Muscle of leg (tissue), 11 donors: ENCODE measurements around the gene PLXNB1. TPM values are rescaled to one million over a fixed set of nuclear protein-coding genes. Genes with fewer than 3 reads are reported as not detected.

Experiments used
- DNase-seq: peaks from one replicate; pipeline ENCODE4 v3.0.0; 2013
- H3K27ac ChIP-seq: one replicate; pipeline ENCODE4 v1.5.1; 2013; ENCODE audit warnings: mild to moderate bottlenecking, low read length, control low read depth
- H3K27me3 ChIP-seq: one replicate; pipeline ENCODE4 v1.6.1; 2013; ENCODE audit warnings: low read length; ENCODE audit not compliant: control insufficient read depth, insufficient read depth
- H3K36me3 ChIP-seq: one replicate; pipeline ENCODE4 v1.6.1; 2013; ENCODE audit warnings: low read length; ENCODE audit not compliant: control insufficient read depth, insufficient read depth
- H3K4me1 ChIP-seq: one replicate; pipeline ENCODE4 v1.6.1; 2013; ENCODE audit warnings: low read length; ENCODE audit not compliant: control insufficient read depth, insufficient read depth
- H3K4me3 ChIP-seq: one replicate; pipeline ENCODE4 v1.5.1; 2013; ENCODE audit warnings: low read length, control low read depth
- H3K9me3 ChIP-seq: replicated peaks from 2 replicates; pipeline ENCODE4 v1.6.1; 2013; ENCODE audit warnings: low read depth, low read length; ENCODE audit not compliant: control insufficient read depth
- WGBS: methylation state at CpG from one replicate; pipeline ENCODE4 v1.1.5; 2013; ENCODE audit warnings: missing lambda C conversion rate; ENCODE audit not compliant: insufficient coverage; 5-methylcytosine and 5-hydroxymethylcytosine counted together
- polyA plus RNA-seq, 8 donors: library from polyadenylated mRNA; unstranded; fragments of 120-200 nt; gene quantifications; one replicate each; pipeline versions ENCODE4 v1.2.1 to v1.2.3, GENCODE V29; 2013; ENCODE audit warnings: inconsistent platforms in 1 of 8, low replicate concordance in 1 of 8; ENCODE audit not compliant: insufficient read length in 8 of 8, insufficient read depth in 1 of 8
- total RNA-seq: library from RNA; stranded (reverse); fragments of 120-200 nt; gene quantifications from one replicate; pipeline ENCODE4 v1.2.4, GENCODE V29; 2013

Gene PLXNB1
- total and polyA plus RNA-seq, 9 donors, result 11.1 to 33.4 (median 19.0) TPM

DNA sequence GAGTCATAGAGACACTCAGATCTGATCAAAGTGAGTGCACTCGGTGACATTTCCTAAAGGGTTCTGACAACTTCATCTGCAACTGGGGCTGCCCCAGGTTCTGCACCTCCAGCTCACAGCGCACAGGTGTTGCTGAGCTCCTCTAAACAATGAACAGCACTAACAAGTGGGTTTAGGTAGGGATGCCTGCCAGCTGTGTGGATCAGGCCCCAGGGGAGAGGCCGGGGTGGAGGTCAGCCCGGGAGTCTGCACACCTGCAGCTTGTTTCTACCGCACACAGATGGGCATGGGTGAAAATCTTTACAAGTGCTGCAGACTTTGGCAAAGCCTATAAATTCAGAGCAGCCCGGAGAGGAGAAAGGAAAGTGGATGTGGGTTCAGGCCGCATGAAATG, 57.5 kb downstream of the PLXNB1 start:
- Histone ChIP-seq H3K4me1 (peaks cover under 1% of the 10 kb centered on the region), H3K4me3 (no peak overlapping the region), H3K27ac (no peak overlapping the region), H3K9me3 (no peaks in the 10 kb centered on the region), H3K36me3 (no peaks in the 10 kb centered on the region), H3K27me3 (no peaks in the 10 kb centered on the region)
- WGBS, result 38% methylated on average over 6 of the region's 7 CpGs
- DNase-seq, result no peak

GRCh38 chr3:48371651-48372376, 58.1 kb downstream of the PLXNB1 start, which contains the start of gene FBXW12:
TSS of gene FBXW12 (plus strand) at chr3:48372219. CDS start at chr3:48372768, 549 bp downstream.
- Histone ChIP-seq H3K27me3 (no peaks in the 10 kb centered on the region), H3K27ac (no peak within 1 kb of the TSS), H3K9me3 (no peaks in the 10 kb centered on the region), H3K4me1 (peaks cover 4% of the 10 kb centered on the region), H3K36me3 (no peaks in the 10 kb centered on the region), H3K4me3 (no peak within 1 kb of the TSS)
- WGBS, result 68% methylated on average over 4 of the region's 11 CpGs
- DNase-seq, result no peak

DNA sequence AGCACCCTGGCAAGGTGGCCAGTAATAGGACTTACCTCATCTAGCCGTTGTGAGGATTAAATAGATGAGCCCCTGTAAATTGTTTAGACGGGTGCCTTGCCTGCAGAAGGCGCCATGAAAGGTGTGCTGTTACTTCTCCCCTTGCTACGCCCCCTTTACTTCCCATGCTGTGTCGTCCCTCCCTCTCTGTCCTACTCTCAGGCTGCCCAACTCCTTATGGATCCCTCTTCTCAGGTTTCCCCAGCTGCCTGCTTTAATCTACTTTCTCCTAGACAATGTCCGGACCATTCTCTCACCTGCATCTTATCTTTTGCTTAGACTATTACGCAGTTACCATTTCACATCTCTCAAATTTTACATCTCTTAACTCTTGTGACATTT, 59.6 kb downstream of the PLXNB1 start:
- WGBS, result 55% methylated on average over 6 of the region's 7 CpGs
- peaks cover 4% of the 10 kb centered on the region for H3K4me1 ChIP-seq

DNA sequence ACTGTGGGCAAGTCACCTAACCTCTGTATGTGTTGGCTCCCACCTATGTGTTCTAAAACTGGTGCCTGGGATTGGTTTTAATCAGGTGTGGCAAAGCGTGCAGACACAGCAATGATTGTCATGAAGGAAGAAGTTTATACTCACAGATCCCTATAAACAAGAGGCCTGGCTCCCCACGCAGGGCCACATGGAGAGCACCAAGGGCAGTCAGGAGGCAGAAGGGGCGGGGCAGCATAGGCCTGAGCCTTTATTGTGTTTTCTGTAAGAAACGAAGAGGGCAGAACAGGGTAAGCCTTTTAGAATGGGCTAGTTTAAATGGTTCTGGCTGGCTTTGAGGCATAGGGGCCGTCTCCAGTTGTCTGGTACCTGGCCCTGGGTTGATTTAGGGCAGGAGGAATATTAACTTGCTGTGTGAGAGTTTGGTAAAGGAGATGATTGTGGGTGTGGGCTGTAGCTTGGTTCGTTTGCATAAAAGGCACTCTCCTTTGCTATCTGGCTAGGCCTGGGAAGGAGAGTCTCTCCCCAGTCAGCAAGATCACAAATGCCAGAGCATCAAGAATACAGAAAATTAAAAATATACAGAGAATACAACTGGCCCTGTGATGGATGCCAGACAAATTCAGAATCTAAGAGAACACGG, 60.1 kb downstream of the PLXNB1 start:
- no peak overlapping the region for H3K4me3 ChIP-seq
- peaks cover 4% of the 10 kb centered on the region for H3K4me1 ChIP-seq
- DNase-seq, result no peak
- H3K27ac ChIP-seq, result no peak overlapping the region
- no peaks in the 10 kb centered on the region for H3K27me3 ChIP-seq
- 69% methylated on average over 4 of the region's 7 CpGs for WGBS
- no peaks in the 10 kb centered on the region for H3K36me3 ChIP-seq
- H3K9me3 ChIP-seq, result no peaks in the 10 kb centered on the region

More for the DNA sequence above, 59.6 kb downstream of the PLXNB1 start:
- Histone ChIP-seq H3K4me3 (no peak overlapping the region), H3K27me3 (no peaks in the 10 kb centered on the region), H3K36me3 (no peaks in the 10 kb centered on the region), H3K27ac (no peak overlapping the region), H3K9me3 (no peaks in the 10 kb centered on the region)
- no peak for DNase-seq

DNA sequence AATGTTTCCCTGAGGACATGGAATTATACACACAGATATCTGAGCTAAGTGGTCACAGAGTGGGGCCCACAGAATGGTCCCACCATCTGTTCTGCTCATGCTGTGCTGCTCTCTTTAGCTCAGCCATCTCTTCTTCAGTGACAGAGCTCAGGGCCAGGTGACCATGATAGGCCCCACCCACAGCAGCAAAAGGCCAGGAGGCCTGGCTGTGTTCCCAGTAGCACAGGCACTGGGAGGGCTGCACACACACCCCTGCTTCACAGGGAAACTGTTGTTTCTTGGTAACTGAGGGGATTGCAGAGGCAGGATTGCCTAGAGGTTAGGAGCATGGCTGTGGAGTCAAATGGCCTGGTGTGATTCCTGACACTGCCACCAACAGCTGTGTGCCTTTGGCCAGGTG, 62.7 kb downstream of the PLXNB1 start:
- H3K27me3 ChIP-seq, result no peaks in the 10 kb centered on the region
- H3K27ac ChIP-seq, result no peak overlapping the region
- peaks cover 4% of the 10 kb centered on the region for H3K4me1 ChIP-seq
- DNase-seq, result peak; percentile 26
- no peaks in the 10 kb centered on the region for H3K36me3 ChIP-seq
- no peak overlapping the region for H3K4me3 ChIP-seq
- no peaks in the 10 kb centered on the region for H3K9me3 ChIP-seq

DNA sequence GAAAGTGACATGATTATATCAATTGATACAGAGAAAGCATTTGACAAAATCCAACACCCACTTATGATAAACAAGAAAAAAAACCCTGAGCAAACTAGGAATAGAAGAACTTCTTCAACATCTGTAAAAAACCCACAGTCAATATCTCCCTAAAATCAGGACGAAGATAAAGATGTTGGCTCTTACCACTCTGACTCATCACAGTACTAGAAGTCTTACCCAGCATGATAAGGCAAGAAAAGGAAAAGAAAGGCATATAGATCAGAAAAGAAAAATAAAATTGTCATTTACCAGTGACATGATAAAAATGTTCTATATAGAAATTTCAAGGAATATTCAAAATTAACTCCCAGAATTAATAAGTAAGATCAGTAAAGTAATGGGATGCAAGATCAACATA, 65.0 kb downstream of the PLXNB1 start:
- H3K9me3 ChIP-seq, result no peaks in the 10 kb centered on the region
- no peak for DNase-seq
- H3K4me3 ChIP-seq, result no peak overlapping the region
- H3K36me3 ChIP-seq, result no peaks in the 10 kb centered on the region
- H3K4me1 ChIP-seq, result peaks cover 4% of the 10 kb centered on the region
- no peaks in the 10 kb centered on the region for H3K27me3 ChIP-seq
- WGBS, result no CpG with 5 or more reads among the region's 1 CpG
- H3K27ac ChIP-seq, result no peak overlapping the region

DNA sequence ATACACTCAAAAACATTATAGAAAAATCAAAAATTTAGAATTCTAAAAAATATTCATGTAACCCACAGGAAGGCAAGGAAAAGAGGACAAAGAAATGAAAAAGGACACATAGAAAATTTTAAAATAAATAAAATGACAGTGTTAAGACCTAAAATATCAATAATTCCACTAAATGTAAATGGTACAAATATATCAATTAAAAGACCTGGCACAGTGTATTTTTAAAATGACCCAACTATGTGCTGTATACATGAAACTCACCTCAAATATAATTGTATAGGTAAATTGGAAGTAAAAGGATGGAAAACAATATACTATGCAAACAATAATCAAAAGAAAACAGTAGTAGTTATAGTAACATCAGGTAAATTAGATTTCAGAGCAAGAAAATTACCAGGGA, 68.0 kb downstream of the PLXNB1 start:
- H3K27ac ChIP-seq, result no peak overlapping the region
- no peaks in the 10 kb centered on the region for H3K27me3 ChIP-seq
- no peaks in the 10 kb centered on the region for H3K4me1 ChIP-seq
- no peak overlapping the region for H3K4me3 ChIP-seq
- no peaks in the 10 kb centered on the region for H3K36me3 ChIP-seq
- H3K9me3 ChIP-seq, result no peaks in the 10 kb centered on the region
- DNase-seq, result no peak

- H3K27me3 ChIP-seq, result peaks cover 4% of the 10 kb centered on the region
- H3K36me3 ChIP-seq, result no peaks in the 10 kb centered on the region
- H3K4me3 ChIP-seq, result no peak overlapping the region
- no peak for DNase-seq
- no peak overlapping the region for H3K27ac ChIP-seq
- no peaks in the 10 kb centered on the region for H3K9me3 ChIP-seq
- no CpG with 5 or more reads among the region's 1 CpG for WGBS
- no peaks in the 10 kb centered on the region for H3K4me1 ChIP-seq
These were observed 73.5 kb downstream of the PLXNB1 start for GRCh38 chr3:48356419-48356818.

GRCh38 chr3:48353987-48354386, 75.9 kb downstream of the PLXNB1 start:
- no peak for DNase-seq
- H3K4me1 ChIP-seq, result no peaks in the 10 kb centered on the region
- H3K4me3 ChIP-seq, result no peak overlapping the region
- H3K27me3 ChIP-seq, result peaks cover 6% of the 10 kb centered on the region
- WGBS, result no CpG with 5 or more reads among the region's 4 CpGs
- H3K36me3 ChIP-seq, result no peaks in the 10 kb centered on the region
- no peaks in the 10 kb centered on the region for H3K9me3 ChIP-seq
- no peak overlapping the region for H3K27ac ChIP-seq
